HEK293T (cell line): ENCODE results near the gene SYT12.

ENCODE experiments used
- CTCF ChIA-PET: fragments of 350-600 bp; formaldehyde crosslinking; extraction: SDS; loops from one replicate; lab custom pipeline; 2021; ENCODE audit warnings: antibody characterized with exemption, inconsistent platforms; lab: Yijun Ruan, JAX
- POLR2A ChIA-PET: fragments of 350-600 bp; formaldehyde crosslinking; extraction: SDS; loops from one replicate; lab custom pipeline; 2020; ENCODE audit warnings: antibody characterized with exemption, inconsistent platforms; lab: Yijun Ruan, JAX
- DNase-seq: peaks from one replicate; pipeline ENCODE4 v3.0.0; 2012; ENCODE audit warnings: mixed read lengths; ENCODE audit errors: extremely low spot score
- ARNT ChIP-seq: fragments of 450-650 bp; IDR thresholded peaks from 2 replicates; pipeline ENCODE4 v1.6.1; 2017; ENCODE audit warnings: mild to moderate bottlenecking
- BHLHE40 ChIP-seq: fragments of 450-650 bp; IDR thresholded peaks from 2 replicates; pipeline ENCODE4 v1.6.1; 2016; ENCODE audit warnings: mild to moderate bottlenecking, moderate library complexity, borderline replicate concordance
- CTBP1 ChIP-seq: fragments of 450-650 bp; IDR thresholded peaks from 2 replicates; pipeline ENCODE4 v1.6.1; 2016; ENCODE audit warnings: borderline replicate concordance
- ELF4 ChIP-seq: fragments of 450-650 bp; IDR thresholded peaks from 2 replicates; pipeline ENCODE4 v1.6.1; 2017; ENCODE audit warnings: antibody characterized with exemption
- FOXA1 ChIP-seq: fragments of 450-650 bp; IDR thresholded peaks from 2 replicates; pipeline ENCODE4 v1.6.1; 2016; ENCODE audit warnings: mild to moderate bottlenecking
- FOXK2 ChIP-seq: fragments of 450-650 bp; IDR thresholded peaks from 2 replicates; pipeline ENCODE4 v1.6.1; 2016; ENCODE audit warnings: mild to moderate bottlenecking
- FOXM1 ChIP-seq: fragments of 450-650 bp; IDR thresholded peaks from 2 replicates; pipeline ENCODE4 v1.6.1; 2017; ENCODE audit warnings: mild to moderate bottlenecking, borderline replicate concordance
- HDGF ChIP-seq: fragments of 450-650 bp; IDR thresholded peaks from 2 replicates; pipeline ENCODE4 v1.6.1; 2017; ENCODE audit warnings: antibody characterized with exemption, borderline replicate concordance
- L3MBTL2 ChIP-seq: fragments of 450-650 bp; conservative IDR thresholded peaks from 2 replicates; pipeline ENCODE4 v1.6.1; 2016; ENCODE audit warnings: mild to moderate bottlenecking
- LEF1 ChIP-seq: fragments of 450-650 bp; IDR thresholded peaks from 2 replicates; pipeline ENCODE4 v1.6.1; 2017; ENCODE audit warnings: mild to moderate bottlenecking, borderline replicate concordance
- NFRKB ChIP-seq: fragments of 450-650 bp; IDR thresholded peaks from 2 replicates; pipeline ENCODE4 v1.6.1; 2016; ENCODE audit warnings: mild to moderate bottlenecking, moderate library complexity
- SP1 ChIP-seq: fragments of 450-650 bp; IDR thresholded peaks from 2 replicates; pipeline ENCODE4 v1.6.1; 2017
- SUZ12 ChIP-seq: fragments of 450-650 bp; IDR thresholded peaks from 2 replicates; pipeline ENCODE4 v1.6.1; 2016; ENCODE audit warnings: mild to moderate bottlenecking
- TARDBP ChIP-seq: fragments of 450-650 bp; IDR thresholded peaks from 2 replicates; pipeline ENCODE4 v1.6.1; 2016
- ZNF384 ChIP-seq: fragments of 450-650 bp; IDR thresholded peaks from 2 replicates; pipeline ENCODE4 v1.6.1; 2016
- TF ChIP-seq, protein P1 (sequence below): fragments of 450-650 bp; IDR thresholded peaks from 2 replicates; pipeline ENCODE4 v1.6.1; 2016

The SYT12 gene

GRCh38 chr11:67051945-67052488, 29.1 kb downstream of the SYT12 start:
- POLR2A ChIA-PET: no interaction called here
- CTCF ChIA-PET: interaction anchor here (1.1 kb wide), 1 partner anchor 30 kb away, joined by 4 read pairs; no protein-coding TSS in a partner anchor
- no peak for TF ChIP-seq BHLHE40
- TF ChIP-seq CTBP1: no peak
- no peak for TF ChIP-seq ZNF384
- TF ChIP-seq NFRKB: no peak
- no peak for TF ChIP-seq FOXA1
- no peak for TF ChIP-seq ELF4
- no peak for TF ChIP-seq FOXK2
- TF ChIP-seq, protein P1, sequence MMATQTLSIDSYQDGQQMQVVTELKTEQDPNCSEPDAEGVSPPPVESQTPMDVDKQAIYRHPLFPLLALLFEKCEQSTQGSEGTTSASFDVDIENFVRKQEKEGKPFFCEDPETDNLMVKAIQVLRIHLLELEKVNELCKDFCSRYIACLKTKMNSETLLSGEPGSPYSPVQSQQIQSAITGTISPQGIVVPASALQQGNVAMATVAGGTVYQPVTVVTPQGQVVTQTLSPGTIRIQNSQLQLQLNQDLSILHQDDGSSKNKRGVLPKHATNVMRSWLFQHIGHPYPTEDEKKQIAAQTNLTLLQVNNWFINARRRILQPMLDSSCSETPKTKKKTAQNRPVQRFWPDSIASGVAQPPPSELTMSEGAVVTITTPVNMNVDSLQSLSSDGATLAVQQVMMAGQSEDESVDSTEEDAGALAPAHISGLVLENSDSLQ: no peak
- TF ChIP-seq SP1: no peak
- no peak for TF ChIP-seq FOXM1
- no peak for TF ChIP-seq LEF1
- TF ChIP-seq L3MBTL2: no peak
- TF ChIP-seq HDGF: no peak
- no peak for TF ChIP-seq ARNT
- no peak for TF ChIP-seq TARDBP
- no peak for TF ChIP-seq SUZ12
- DNase-seq: no peak

DNA sequence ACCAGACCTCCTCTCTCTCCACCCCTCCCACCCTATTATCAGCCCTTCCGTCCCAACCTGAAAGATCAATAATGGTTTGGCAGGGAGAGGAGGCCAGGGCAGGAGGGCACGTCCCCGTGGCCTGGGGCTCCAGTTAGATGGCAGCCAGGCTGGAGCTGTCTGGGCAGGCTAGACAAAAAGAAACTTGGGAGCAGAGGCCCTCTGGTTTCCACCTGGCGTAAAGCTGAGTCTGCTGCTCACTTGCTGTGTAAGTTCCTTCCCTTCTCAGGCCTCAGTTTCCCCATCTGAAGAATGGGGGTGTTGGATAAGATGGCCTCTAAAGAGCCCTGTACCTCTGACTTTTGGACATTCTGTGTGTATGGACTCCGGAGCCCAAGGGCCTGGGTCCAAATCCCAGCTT, 30.0 kb downstream of the SYT12 start:
- ChIA-PET CTCF (interaction anchor here (1.1 kb wide), 1 partner anchor 31 kb away, joined by 4 read pairs; no protein-coding TSS in a partner anchor), POLR2A (no interaction called here)
- no peak for DNase-seq
- no peak for TF ChIP-seq BHLHE40
- TF ChIP-seq SUZ12: no peak
- no peak for TF ChIP-seq ARNT
- TF ChIP-seq FOXK2: no peak
- no peak for TF ChIP-seq HDGF
- TF ChIP-seq, protein P1: no peak
- TF ChIP-seq FOXM1: no peak
- no peak for TF ChIP-seq SP1
- no peak for TF ChIP-seq CTBP1
- no peak for TF ChIP-seq ZNF384

DNA sequence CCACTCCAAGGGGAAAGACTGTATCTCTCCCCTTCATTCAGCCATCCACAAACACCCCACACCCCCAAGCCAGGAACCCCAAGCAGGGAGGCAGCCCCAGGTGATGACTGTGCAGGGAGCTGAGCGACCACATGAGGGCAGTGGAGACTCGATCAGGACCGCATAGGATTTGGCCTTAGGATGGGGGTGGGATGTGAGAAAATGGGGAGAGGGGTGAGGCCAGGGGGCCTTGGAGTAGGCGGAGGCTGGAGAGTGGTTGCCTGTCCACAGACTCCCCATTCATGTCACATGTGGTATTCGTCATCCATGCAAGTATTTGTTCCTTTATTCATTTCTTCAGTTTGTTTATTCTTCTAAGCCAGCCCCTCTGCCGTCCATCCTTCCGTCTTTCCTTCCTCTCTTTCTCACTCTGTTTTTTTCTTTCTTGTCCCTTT, 31.0 kb downstream of the SYT12 start:
- POLR2A ChIA-PET: no interaction called here
- DNase-seq: peak; percentile 76
- CTCF ChIA-PET: interaction anchor here (0.6 to 1.3 kb wide), 7 partner anchors 10 to 208 kb away, joined by 3 to 9 read pairs (median 4); no protein-coding TSS in a partner anchor
- TF ChIP-seq SUZ12 (no peak), FOXK2 (no peak)

GRCh38 chr11:67054346-67054835, 31.5 kb downstream of the SYT12 start:
- ChIA-PET CTCF (interaction anchor here (0.9 to 1.3 kb wide), 4 partner anchors 20 to 208 kb away, joined by 3 to 9 read pairs (median 4); no protein-coding TSS in a partner anchor), POLR2A (interaction anchor here (1.1 to 1.5 kb wide), 3 partner anchors 16 to 38 kb away, joined by 3 to 4 read pairs (median 3); no protein-coding TSS in a partner anchor)
- TF ChIP-seq ELF4 (no peak), ZNF384 (no peak), CTBP1 (no peak), ARNT (no peak), TARDBP (no peak), LEF1 (no peak), SP1 (no peak), L3MBTL2 (no peak), FOXM1 (no peak), FOXA1 (no peak), NFRKB (no peak), BHLHE40 (no peak)
- TF ChIP-seq, protein P1: no peak
- no peak for DNase-seq

DNA sequence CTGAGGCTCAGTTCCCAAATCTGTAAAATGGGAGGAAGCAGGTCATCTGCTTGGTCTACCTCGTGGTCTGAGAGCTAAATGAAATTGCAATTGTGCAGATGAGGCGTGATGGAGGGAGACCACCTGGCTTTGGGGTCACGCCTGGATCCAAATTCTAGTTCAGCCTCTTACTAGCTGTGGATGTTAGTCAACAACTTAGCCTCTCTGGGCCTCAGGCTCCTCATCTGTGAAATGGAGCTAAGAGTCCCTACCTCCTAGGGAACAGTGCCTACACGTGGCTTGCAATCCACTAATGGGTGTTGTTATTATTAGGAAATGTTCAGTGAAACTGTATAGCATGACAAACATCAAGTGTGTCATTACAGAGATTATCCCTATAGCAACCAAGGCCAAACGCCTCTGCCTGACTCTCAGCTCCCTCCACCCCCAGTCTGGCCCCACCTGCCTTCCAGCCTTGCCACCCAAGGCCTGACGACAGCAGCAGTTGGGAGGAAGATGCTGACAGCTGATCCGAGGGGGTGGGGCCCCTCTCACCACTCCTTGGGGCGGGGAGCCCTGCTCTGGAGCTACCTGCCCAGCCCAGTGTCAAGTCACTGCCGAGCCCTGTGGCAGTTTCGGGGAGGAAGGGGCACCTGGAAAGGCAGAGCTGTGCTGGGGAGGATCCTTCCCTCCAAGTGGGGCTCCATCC, 32.0 kb downstream of the SYT12 start:
- DNase-seq: peak; percentile 74
- CTCF ChIA-PET: interaction anchor here (1.0 to 1.4 kb wide), 4 partner anchors 13 to 79 kb away, joined by 3 to 9 read pairs (median 4); no protein-coding TSS in a partner anchor
- POLR2A ChIA-PET: interaction anchor here (0.8 to 1.5 kb wide), 5 partner anchors 15 to 417 kb away, joined by 3 to 4 read pairs (median 3); partner anchors contain the start of gene RBM4
- TF ChIP-seq LEF1: no peak
- TF ChIP-seq ZNF384: no peak
- no peak for TF ChIP-seq SP1
- no peak for TF ChIP-seq CTBP1
- TF ChIP-seq, protein P1: no peak
- no peak for TF ChIP-seq NFRKB
- TF ChIP-seq FOXA1: no peak
- TF ChIP-seq FOXM1: no peak
- no peak for TF ChIP-seq ELF4
- TF ChIP-seq BHLHE40: no peak
- no peak for TF ChIP-seq ARNT
- TF ChIP-seq FOXK2: no peak
- TF ChIP-seq TARDBP: no peak
- TF ChIP-seq SUZ12: no peak
